Parathyroid adenoma (tissue), 2 donors: ENCODE results near the gene COL23A1.

Experiments used
- H2AFZ ChIP-seq: fragments of 300-600 bp; sonication (generic); one replicate; pipeline ENCODE4 v1.7.0; 2017; ENCODE audit warnings: antibody characterized with exemption, mild to moderate bottlenecking
- H3K27ac ChIP-seq: fragments of 300-600 bp; sonication (generic); one replicate; pipeline ENCODE4 v1.7.0; 2017
- H3K27me3 ChIP-seq: fragments of 300-600 bp; sonication (generic); one replicate; pipeline ENCODE4 v1.7.0; 2017; ENCODE audit warnings: low read length; ENCODE audit not compliant: control insufficient read depth, insufficient read depth
- H3K36me3 ChIP-seq: fragments of 300-600 bp; sonication (generic); one replicate; pipeline ENCODE4 v1.7.0; 2017; ENCODE audit warnings: low read length; ENCODE audit not compliant: control insufficient read depth, insufficient read depth
- H3K4me1 ChIP-seq: fragments of 300-600 bp; sonication (generic); one replicate; pipeline ENCODE4 v1.7.0; 2017; ENCODE audit warnings: control low read depth
- H3K4me2 ChIP-seq: fragments of 300-600 bp; sonication (generic); one replicate; pipeline ENCODE4 v1.7.0; 2017; ENCODE audit warnings: low read length
- H3K4me3 ChIP-seq: fragments of 300-600 bp; sonication (generic); one replicate; pipeline ENCODE4 v1.7.0; 2017; ENCODE audit warnings: low read depth, low read length
- H3K79me2 ChIP-seq: fragments of 300-600 bp; sonication (generic); one replicate; pipeline ENCODE4 v1.7.0; 2017; ENCODE audit warnings: control low read depth
- H3K9ac ChIP-seq: fragments of 300-600 bp; sonication (generic); one replicate; pipeline ENCODE4 v1.7.0; 2017; ENCODE audit warnings: mild to moderate bottlenecking
- H3K9me3 ChIP-seq: fragments of 300-600 bp; sonication (generic); one replicate; pipeline ENCODE4 v1.7.0; 2017; ENCODE audit warnings: low read length; ENCODE audit not compliant: control insufficient read depth
- CTCF ChIP-seq: fragments of 300-600 bp; sonication (generic); IDR thresholded peaks from one replicate; pipeline ENCODE4 v1.7.0; 2017; ENCODE audit warnings: antibody characterized with exemption, mild to moderate bottlenecking
- donor health status: primary hyperparathyroidism.

COL23A1 gene

GRCh38 chr5:178606269-178606668, 16.1 kb upstream of the COL23A1 start:
- H3K9me3 ChIP-seq = no peaks in the 10 kb centered on the region
- TF ChIP-seq CTCF = no peak
- H3K36me3 ChIP-seq = no peaks in the 10 kb centered on the region
- no peaks in the 10 kb centered on the region for H3K79me2 ChIP-seq
- H3K27ac ChIP-seq = no peak overlapping the region
- no peak overlapping the region for H2AFZ ChIP-seq
- no peaks in the 10 kb centered on the region for H3K4me1 ChIP-seq
- H3K4me3 ChIP-seq = no peak overlapping the region
- no peaks in the 10 kb centered on the region for H3K27me3 ChIP-seq
- H3K9ac ChIP-seq = no peak overlapping the region
- no peak overlapping the region for H3K4me2 ChIP-seq

- Histone ChIP-seq H3K4me2 (no peak overlapping the region), H3K9ac (no peak overlapping the region), H3K27me3 (no peaks in the 10 kb centered on the region), H2AFZ (no peak overlapping the region), H3K4me1 (no peaks in the 10 kb centered on the region), H3K36me3 (no peaks in the 10 kb centered on the region), H3K9me3 (no peaks in the 10 kb centered on the region), H3K4me3 (no peak overlapping the region), H3K79me2 (no peaks in the 10 kb centered on the region), H3K27ac (no peak overlapping the region)
- TF ChIP-seq CTCF = no peak
Measured at GRCh38 chr5:178605788-178606187, 15.6 kb upstream of the COL23A1 start.

GRCh38 chr5:178602752-178603151, 12.6 kb upstream of the COL23A1 start:
- Histone ChIP-seq H3K4me1 (no peaks in the 10 kb centered on the region), H3K9ac (no peak overlapping the region), H3K36me3 (no peaks in the 10 kb centered on the region), H3K4me2 (no peak overlapping the region), H3K9me3 (no peaks in the 10 kb centered on the region), H3K4me3 (no peak overlapping the region), H3K27ac (no peak overlapping the region), H3K79me2 (no peaks in the 10 kb centered on the region), H2AFZ (no peak overlapping the region), H3K27me3 (no peaks in the 10 kb centered on the region)
- TF ChIP-seq CTCF = no peak

- no peak overlapping the region for H2AFZ ChIP-seq
- H3K4me1 ChIP-seq = peaks cover 3% of the 10 kb centered on the region
- H3K36me3 ChIP-seq = no peaks in the 10 kb centered on the region
- H3K27me3 ChIP-seq = no peaks in the 10 kb centered on the region
- no peak overlapping the region for H3K9ac ChIP-seq
- H3K9me3 ChIP-seq = no peaks in the 10 kb centered on the region
- H3K79me2 ChIP-seq = no peaks in the 10 kb centered on the region
- no peak overlapping the region for H3K4me2 ChIP-seq
- no peak overlapping the region for H3K27ac ChIP-seq
- TF ChIP-seq CTCF = no peak
- H3K4me3 ChIP-seq = no peak overlapping the region
Measured at GRCh38 chr5:178595750-178596149, 5.6 kb upstream of the COL23A1 start.

GRCh38 chr5:178595150-178595549, 5.0 kb upstream of the COL23A1 start:
- Histone ChIP-seq H3K4me1 (peaks cover 6% of the 10 kb centered on the region), H3K9ac (no peak overlapping the region), H3K4me3 (no peak overlapping the region), H2AFZ (no peak overlapping the region), H3K9me3 (no peaks in the 10 kb centered on the region), H3K27ac (no peak overlapping the region), H3K36me3 (no peaks in the 10 kb centered on the region), H3K4me2 (no peak overlapping the region), H3K79me2 (no peaks in the 10 kb centered on the region), H3K27me3 (no peaks in the 10 kb centered on the region)
- TF ChIP-seq CTCF = no peak
